AG10803 (cell line): ENCODE data around the gene PLCB1.

Experiments used
- DNase-seq: peaks from one replicate; pipeline ENCODE4 v3.0.0; 2010; ENCODE audit warnings: low read depth
- H3K4me3 ChIP-seq: 2 replicates; pipeline ENCODE4 v1.5.1; 2011; ENCODE audit warnings: mild to moderate bottlenecking, low read length, control low read depth
- CTCF ChIP-seq: conservative IDR thresholded peaks from 2 replicates; pipeline ENCODE4 v1.5.1; 2011; ENCODE audit warnings: mild to moderate bottlenecking, low read length, control low read depth, inconsistent platforms

The PLCB1 gene

DNA sequence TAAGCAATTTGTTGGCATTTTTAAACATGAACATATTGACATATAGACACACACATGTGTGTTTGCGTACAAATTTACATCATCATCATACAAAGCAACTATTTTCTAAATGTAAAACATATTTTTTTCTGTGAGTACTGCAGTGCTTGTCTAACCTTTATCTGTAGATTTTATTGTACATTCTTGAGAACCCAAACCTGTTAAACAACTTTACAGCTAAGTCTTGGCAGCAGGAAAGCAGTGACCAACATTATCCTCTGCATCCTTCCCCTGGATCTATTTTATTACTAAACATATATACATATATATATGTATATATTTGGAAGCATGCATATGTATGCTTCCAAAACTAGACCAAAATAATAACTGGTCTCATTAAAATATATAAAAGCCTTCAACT is 10.4 kb upstream of the PLCB1 start:
- TF ChIP-seq CTCF = no peak
- DNase-seq = no peak
- no peak overlapping the region for H3K4me3 ChIP-seq

GRCh38 chr20:8124639-8125038 is 7.4 kb upstream of the PLCB1 start:
- H3K4me3 ChIP-seq = no peak overlapping the region
- no peak for TF ChIP-seq CTCF
- no peak for DNase-seq

DNA sequence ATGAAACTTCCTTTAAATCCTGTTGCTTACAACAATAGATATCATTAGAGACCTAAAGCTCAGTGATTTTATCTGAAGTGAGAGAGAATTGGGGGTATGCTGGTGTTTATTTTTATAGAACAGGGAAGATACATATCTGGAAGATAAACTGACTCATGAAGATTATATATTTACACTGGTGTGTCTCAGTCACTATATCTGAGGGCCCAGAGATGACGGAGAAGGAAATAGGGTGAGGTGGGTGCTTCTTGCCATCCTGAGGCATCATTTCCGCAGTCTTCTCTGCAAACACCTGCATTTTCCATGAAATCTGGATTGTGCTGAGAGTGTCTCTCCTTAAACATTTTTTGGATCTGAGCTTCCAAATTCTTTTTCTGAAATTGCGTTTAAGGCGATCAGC is 5.9 kb upstream of the PLCB1 start:
- TF ChIP-seq CTCF = no peak
- no peak overlapping the region for H3K4me3 ChIP-seq
- DNase-seq = no peak

GRCh38 chr20:8126841-8127378 is 5.2 kb upstream of the PLCB1 start:
- no peak overlapping the region for H3K4me3 ChIP-seq
- no peak for DNase-seq
- TF ChIP-seq CTCF = no peak

- H3K4me3 ChIP-seq = no peak overlapping the region
- TF ChIP-seq CTCF = no peak
- DNase-seq = no peak
Measured at GRCh38 chr20:8127553-8128255, 4.4 kb upstream of the PLCB1 start.

DNA sequence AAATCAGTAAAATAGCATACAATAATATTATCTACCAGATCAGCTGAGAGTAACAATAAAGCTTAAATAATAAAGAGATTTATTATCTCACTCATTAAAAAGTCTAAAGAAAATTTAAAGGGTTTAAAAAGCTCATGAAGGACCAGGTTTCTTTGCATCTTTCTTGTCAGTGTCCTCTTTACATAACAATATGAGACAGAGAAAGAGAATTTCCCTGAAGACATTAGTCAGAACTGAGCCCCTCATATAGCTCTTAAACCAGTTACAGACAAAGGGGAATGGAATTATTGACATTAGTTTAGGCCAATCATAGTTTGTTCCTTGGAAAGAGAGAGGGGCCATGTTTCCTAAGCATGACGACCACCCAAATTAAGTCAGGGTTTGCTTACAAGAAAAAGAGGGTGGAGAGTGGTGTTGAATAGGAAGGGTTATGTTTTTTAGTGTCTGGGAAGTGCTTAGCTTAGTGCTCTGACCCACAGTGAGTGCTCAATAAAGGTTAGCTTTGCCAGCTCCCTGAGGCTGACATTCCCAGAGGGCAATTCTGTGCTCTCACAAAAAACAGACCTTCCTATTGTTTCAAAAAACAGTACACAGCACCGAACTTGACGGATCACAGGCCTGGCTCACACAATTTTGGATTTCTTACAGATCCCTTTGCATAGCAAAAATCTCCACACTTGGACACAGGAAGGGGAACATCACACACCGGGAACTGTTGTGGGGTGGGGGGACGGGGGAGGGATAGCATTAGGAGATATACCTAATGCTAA is 3.6 kb upstream of the PLCB1 start:
- no peak for DNase-seq
- no peak overlapping the region for H3K4me3 ChIP-seq
- no peak for TF ChIP-seq CTCF
